GM18951 (cell line): ENCODE results near the gene MYZAP.

Experiments used
- POLR2A ChIP-seq: IDR thresholded peaks from 4 replicates; pipeline ENCODE4 v1.6.1; 2011; ENCODE audit warnings: mild to moderate bottlenecking; ENCODE audit not compliant: insufficient read length, insufficient read depth; ENCODE audit errors: extremely low read depth
- in situ Hi-C: fragments of 300-500 bp; cut with MboI; formaldehyde crosslinking; loops from one replicate; pipeline ENCODE4 v1.12.0; 2022; ENCODE audit warnings: low sequenced_read_pairs, mixed read lengths, inconsistent platforms; ENCODE audit not compliant: unreplicated experiment

Gene MYZAP

GRCh38 chr15:57651445-57651844 is 59.7 kb downstream of the MYZAP start:
- in situ Hi-C loops: no loop called here
- TF ChIP-seq POLR2A: no peak

GRCh38 chr15:57652481-57652880 is 60.8 kb downstream of the MYZAP start:
- no peak for TF ChIP-seq POLR2A
- in situ Hi-C loops: no loop called here

GRCh38 chr15:57654153-57654852 is 62.6 kb downstream of the MYZAP start:
- TF ChIP-seq POLR2A: no peak
- in situ Hi-C loops: no loop called here

- in situ Hi-C loops: no loop called here
These were observed 63.3 kb downstream of the MYZAP start for GRCh38 chr15:57655053-57655452.

GRCh38 chr15:57655809-57656208 is 64.1 kb downstream of the MYZAP start:
- no peak for TF ChIP-seq POLR2A

More at GRCh38 chr15:57655053-57655452, 63.3 kb downstream of the MYZAP start:
- TF ChIP-seq POLR2A: no peak

GRCh38 chr15:57656434-57656833 is 64.7 kb downstream of the MYZAP start:
- no peak for TF ChIP-seq POLR2A
- in situ Hi-C loops: no loop called here

More at GRCh38 chr15:57655809-57656208, 64.1 kb downstream of the MYZAP start:
- in situ Hi-C loops: no loop called here

- TF ChIP-seq POLR2A: no peak
- in situ Hi-C loops: no loop called here
These were observed 65.9 kb downstream of the MYZAP start for GRCh38 chr15:57657619-57658018.

- TF ChIP-seq POLR2A: no peak
- in situ Hi-C loops: no loop called here
These were observed 70.5 kb downstream of the MYZAP start for GRCh38 chr15:57662091-57662744.

GRCh38 chr15:57662802-57663201 is 71.1 kb downstream of the MYZAP start:
- TF ChIP-seq POLR2A: no peak
- in situ Hi-C loops: no loop called here

GRCh38 chr15:57663262-57663661 is 71.6 kb downstream of the MYZAP start:
- in situ Hi-C loops: no loop called here
- TF ChIP-seq POLR2A: no peak

GRCh38 chr15:57665194-57665593 is 73.5 kb downstream of the MYZAP start:
- in situ Hi-C loops: no loop called here
- TF ChIP-seq POLR2A: no peak

- no peak for TF ChIP-seq POLR2A
- in situ Hi-C loops: no loop called here
These were observed 74.2 kb downstream of the MYZAP start for GRCh38 chr15:57665939-57666338.

- TF ChIP-seq POLR2A: no peak
- in situ Hi-C loops: no loop called here
These were observed 75.6 kb downstream of the MYZAP start for GRCh38 chr15:57667171-57667849.

GRCh38 chr15:57668016-57668415 is 76.3 kb downstream of the MYZAP start:
- in situ Hi-C loops: no loop called here
- TF ChIP-seq POLR2A: no peak
